Loucy (cell line): ENCODE data around the gene SLC26A8.

ENCODE experiments used
- H2AFZ ChIP-seq: fragments of 200-600 bp; sonication (generic); 2 replicates; pipeline ENCODE4 v1.6.0; 2016; ENCODE audit warnings: antibody characterized with exemption, mild to moderate bottlenecking, low read length, moderate library complexity
- H3F3A ChIP-seq: fragments of 200-600 bp; 2 replicates; pipeline ENCODE4 v1.6.0; 2016; ENCODE audit warnings: antibody characterized with exemption, low read depth, mild to moderate bottlenecking
- H3K27me3 ChIP-seq: fragments of 200-600 bp; sonication (generic); 2 replicates; pipeline ENCODE4 v1.6.1; 2014; ENCODE audit warnings: low read length, mild to moderate bottlenecking; ENCODE audit not compliant: insufficient read depth, poor library complexity, severe bottlenecking
- H3K36me3 ChIP-seq: fragments of 200-600 bp; sonication (generic); 2 replicates; pipeline ENCODE4 v1.6.1; 2016; ENCODE audit warnings: low read length; ENCODE audit not compliant: insufficient read depth
- H3K4me1 ChIP-seq: fragments of 200-600 bp; sonication (generic); 2 replicates; pipeline ENCODE4 v1.5.1; 2014; ENCODE audit warnings: low read length, mild to moderate bottlenecking; ENCODE audit not compliant: insufficient read depth, poor library complexity, severe bottlenecking
- H3K4me2 ChIP-seq: fragments of 200-600 bp; sonication (generic); 2 replicates; pipeline ENCODE4 v1.6.0; 2014; ENCODE audit warnings: antibody characterized with exemption, low read length, low read depth, mild to moderate bottlenecking; ENCODE audit not compliant: poor library complexity, severe bottlenecking
- H3K4me3 ChIP-seq: fragments of 200-600 bp; sonication (generic); 2 replicates; pipeline ENCODE4 v1.5.1; 2014; ENCODE audit warnings: low read length, mild to moderate bottlenecking, mixed read lengths; ENCODE audit not compliant: poor library complexity, severe bottlenecking
- H3K79me2 ChIP-seq: fragments of 200-600 bp; sonication (generic); 2 replicates; pipeline ENCODE4 v1.6.1; 2014; ENCODE audit warnings: low read length; ENCODE audit not compliant: insufficient read depth
- H3K9ac ChIP-seq: fragments of 200-600 bp; sonication (generic); 2 replicates; pipeline ENCODE4 v1.6.0; 2014; ENCODE audit warnings: mild to moderate bottlenecking, low read depth, low read length, moderate library complexity; ENCODE audit not compliant: poor library complexity, severe bottlenecking
- H3K9me2 ChIP-seq: fragments of 200-600 bp; sonication (generic); replicated peaks from 2 replicates; pipeline ENCODE4 v1.6.1; 2016; ENCODE audit warnings: low read depth, low read length, mixed read lengths
- H3K9me3 ChIP-seq: fragments of 200-600 bp; sonication (generic); 2 replicates; pipeline ENCODE4 v1.6.1; 2014; ENCODE audit warnings: mild to moderate bottlenecking, antibody characterized with exemption, low read length, low read depth; ENCODE audit not compliant: insufficient read depth
- H4K20me1 ChIP-seq: fragments of 200-600 bp; sonication (generic); 2 replicates; pipeline ENCODE4 v1.6.0; 2014; ENCODE audit warnings: antibody characterized with exemption, low read length, mild to moderate bottlenecking; ENCODE audit not compliant: insufficient read depth, poor library complexity, severe bottlenecking
- EZH2phosphoT487 ChIP-seq: fragments of 200-600 bp; IDR thresholded peaks from 2 replicates; pipeline ENCODE4 v1.6.1; 2018; ENCODE audit warnings: antibody characterized with exemption, mild to moderate bottlenecking, moderate library complexity, borderline replicate concordance
- TF ChIP-seq, protein P1 (sequence below): fragments of 200-600 bp; sonication (generic); conservative IDR thresholded peaks from 2 replicates; pipeline ENCODE4 v1.5.1; 2014; ENCODE audit warnings: mild to moderate bottlenecking, antibody characterized with exemption, low read length

Gene SLC26A8

DNA sequence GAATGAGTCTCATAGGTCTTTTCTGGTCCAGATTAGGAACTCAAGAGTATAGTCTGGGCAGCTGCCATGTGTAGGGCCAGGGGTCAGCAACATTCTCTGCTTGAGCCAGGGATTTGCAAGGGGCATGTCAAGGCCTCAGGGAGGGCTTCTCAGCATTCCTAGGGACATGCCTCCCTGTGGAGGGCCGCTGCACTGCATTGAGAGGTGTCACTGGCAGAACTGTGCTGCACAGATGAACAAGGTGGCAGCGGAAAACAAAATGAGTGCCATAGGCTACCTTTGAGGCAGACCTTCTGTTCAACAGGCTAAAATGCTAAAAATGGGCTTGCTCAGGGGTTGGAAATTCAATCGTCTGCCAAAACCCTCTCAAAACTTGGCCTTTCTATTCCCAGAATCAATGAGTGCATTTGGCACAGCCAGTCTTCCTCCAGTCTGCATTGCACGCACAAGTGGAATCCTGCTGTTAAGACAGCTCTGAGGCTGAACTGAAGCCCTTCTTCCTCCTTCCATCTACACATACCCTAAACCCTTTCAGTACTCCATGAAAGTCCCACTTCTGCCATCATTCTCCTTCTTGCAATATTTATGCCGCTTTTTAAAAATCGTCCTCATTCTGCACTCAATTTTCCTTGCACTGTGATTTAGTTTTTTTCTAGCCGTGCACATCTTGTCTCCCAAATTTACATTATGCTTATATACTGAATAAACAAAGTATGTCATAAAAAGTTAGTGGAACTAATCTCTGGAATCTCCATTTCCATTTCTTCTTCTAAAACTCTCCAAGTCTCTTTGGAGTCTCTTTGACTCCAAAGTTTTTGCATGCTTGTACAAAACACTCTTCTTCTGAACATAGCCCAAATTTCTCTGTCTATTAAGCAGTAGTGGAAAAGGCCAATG is 51.7 kb downstream of the SLC26A8 start:
- H3K4me2 ChIP-seq = no peak overlapping the region

DNA sequence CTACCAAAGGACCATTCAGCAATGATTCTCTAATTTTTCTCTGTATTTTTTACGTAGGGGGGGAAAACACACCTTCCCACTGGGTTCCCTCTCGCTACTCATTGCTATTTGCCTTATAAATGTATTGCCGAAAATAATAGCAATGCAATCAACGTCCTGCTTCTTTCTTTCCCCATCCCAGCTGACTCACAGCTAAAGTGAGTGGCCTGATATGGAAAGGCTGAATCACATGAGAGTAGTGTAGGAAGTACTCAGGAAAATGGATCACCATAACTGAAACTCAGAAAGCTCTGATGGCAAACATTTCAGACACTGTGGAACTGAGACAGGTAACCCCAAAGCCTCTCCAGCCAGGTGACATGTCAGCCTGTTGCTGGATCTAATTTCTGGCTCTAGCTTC is 54.3 kb downstream of the SLC26A8 start:
- Histone ChIP-seq H3K4me3 (no peak overlapping the region), H3K9me3 (no peaks in the 10 kb centered on the region), H3K36me3 (no peaks in the 10 kb centered on the region), H3K9ac (no peak overlapping the region), H2AFZ (no peak overlapping the region), H3K79me2 (no peaks in the 10 kb centered on the region), H3K27me3 (no peaks in the 10 kb centered on the region), H3K4me1 (no peaks in the 10 kb centered on the region), H3K4me2 (no peak overlapping the region), H3K9me2 (no peaks in the 10 kb centered on the region), H4K20me1 (no peaks in the 10 kb centered on the region), H3F3A (no peaks in the 10 kb centered on the region)
- TF ChIP-seq EZH2phosphoT487 = no peak
- TF ChIP-seq, protein P1, sequence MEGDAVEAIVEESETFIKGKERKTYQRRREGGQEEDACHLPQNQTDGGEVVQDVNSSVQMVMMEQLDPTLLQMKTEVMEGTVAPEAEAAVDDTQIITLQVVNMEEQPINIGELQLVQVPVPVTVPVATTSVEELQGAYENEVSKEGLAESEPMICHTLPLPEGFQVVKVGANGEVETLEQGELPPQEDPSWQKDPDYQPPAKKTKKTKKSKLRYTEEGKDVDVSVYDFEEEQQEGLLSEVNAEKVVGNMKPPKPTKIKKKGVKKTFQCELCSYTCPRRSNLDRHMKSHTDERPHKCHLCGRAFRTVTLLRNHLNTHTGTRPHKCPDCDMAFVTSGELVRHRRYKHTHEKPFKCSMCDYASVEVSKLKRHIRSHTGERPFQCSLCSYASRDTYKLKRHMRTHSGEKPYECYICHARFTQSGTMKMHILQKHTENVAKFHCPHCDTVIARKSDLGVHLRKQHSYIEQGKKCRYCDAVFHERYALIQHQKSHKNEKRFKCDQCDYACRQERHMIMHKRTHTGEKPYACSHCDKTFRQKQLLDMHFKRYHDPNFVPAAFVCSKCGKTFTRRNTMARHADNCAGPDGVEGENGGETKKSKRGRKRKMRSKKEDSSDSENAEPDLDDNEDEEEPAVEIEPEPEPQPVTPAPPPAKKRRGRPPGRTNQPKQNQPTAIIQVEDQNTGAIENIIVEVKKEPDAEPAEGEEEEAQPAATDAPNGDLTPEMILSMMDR = no peak

More for the DNA sequence above, 51.7 kb downstream of the SLC26A8 start:
- H3K9ac ChIP-seq = no peak overlapping the region
- no peaks in the 10 kb centered on the region for H3K9me3 ChIP-seq
- H3K36me3 ChIP-seq = no peaks in the 10 kb centered on the region
- no peaks in the 10 kb centered on the region for H3K4me1 ChIP-seq
- no peak overlapping the region for H3K4me3 ChIP-seq
- no peak overlapping the region for H2AFZ ChIP-seq
- H3F3A ChIP-seq = no peaks in the 10 kb centered on the region
- no peaks in the 10 kb centered on the region for H3K27me3 ChIP-seq
- H3K9me2 ChIP-seq = no peaks in the 10 kb centered on the region
- H3K79me2 ChIP-seq = no peaks in the 10 kb centered on the region
- TF ChIP-seq, protein P1 = no peak
- no peak for TF ChIP-seq EZH2phosphoT487
- H4K20me1 ChIP-seq = no peaks in the 10 kb centered on the region

DNA sequence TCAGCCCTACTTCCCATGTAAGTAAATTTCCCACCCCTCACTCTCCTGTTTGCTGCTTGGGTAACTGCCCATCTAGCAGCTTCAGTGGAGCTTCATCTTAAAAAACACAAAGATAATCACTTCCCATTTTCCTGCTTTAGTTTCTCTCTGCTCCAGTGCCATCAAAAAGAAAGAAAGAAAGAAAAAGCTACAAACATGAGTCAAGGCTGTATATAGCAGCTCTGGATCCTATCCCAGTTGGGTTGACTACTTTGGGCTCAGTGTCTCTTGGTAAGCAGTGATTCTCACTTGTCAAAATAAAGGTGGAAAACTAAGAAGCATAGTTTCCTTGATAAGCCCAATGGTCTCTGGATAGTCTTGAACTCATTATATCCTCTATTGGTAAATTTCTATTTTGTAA is 54.8 kb downstream of the SLC26A8 start:
- no peaks in the 10 kb centered on the region for H3K79me2 ChIP-seq
- no peak overlapping the region for H3K9ac ChIP-seq
- no peaks in the 10 kb centered on the region for H3F3A ChIP-seq
- no peaks in the 10 kb centered on the region for H3K9me2 ChIP-seq
- no peaks in the 10 kb centered on the region for H4K20me1 ChIP-seq
- H3K36me3 ChIP-seq = no peaks in the 10 kb centered on the region
- no peaks in the 10 kb centered on the region for H3K9me3 ChIP-seq
- no peak overlapping the region for H2AFZ ChIP-seq
- H3K4me2 ChIP-seq = no peak overlapping the region
- no peak for TF ChIP-seq EZH2phosphoT487
- TF ChIP-seq, protein P1 = no peak
- no peaks in the 10 kb centered on the region for H3K27me3 ChIP-seq
- no peak overlapping the region for H3K4me3 ChIP-seq
- H3K4me1 ChIP-seq = no peaks in the 10 kb centered on the region
